Peyer's patch (tissue), 4 donors: ENCODE results near the gene VSIR. TPM values are rescaled to one million over a fixed set of nuclear protein-coding genes. Genes with fewer than 3 reads are reported as not detected.
A peak's percentile ranks its signal among the peaks of the same experiment; 100 is the strongest.

ENCODE experiments used
- DNase-seq, 3 donors: peaks; one replicate each; pipeline ENCODE4 v3.0.0-alpha.2; 2017 to 2019
- H3K27ac ChIP-seq, 4 donors: fragments of 200-600 bp; sonication (generic); one replicate each; pipeline ENCODE4 v1.5.1; 2016 to 2019
- H3K27me3 ChIP-seq, 2 donors: fragments of 200-600 bp; sonication (generic); one replicate each; pipeline ENCODE4 v1.5.1; 2019
- H3K36me3 ChIP-seq, 3 donors: fragments of 200-600 bp; sonication (generic); one replicate each; pipeline ENCODE4 v1.5.1; 2016 to 2019
- H3K4me1 ChIP-seq, 4 donors: fragments of 200-600 bp; sonication (generic); one replicate each; pipeline ENCODE4 v1.5.1; 2016 to 2019
- H3K4me3 ChIP-seq, 4 donors: fragments of 200-600 bp; sonication (generic); 1 replicate in 3 of 4; 2 replicates in 1 of 4; pipeline ENCODE4 v1.5.1; 2016 to 2019; ENCODE audit warnings: mild to moderate bottlenecking in 1 of 4
- H3K9me3 ChIP-seq, 4 donors: fragments of 200-600 bp; sonication (generic); one replicate each; pipeline ENCODE4 v1.5.1; 2016 to 2019; ENCODE audit warnings: mild to moderate bottlenecking in 1 of 4
- POLR2A ChIP-seq, 2 donors: fragments of 450-650 bp; IDR thresholded peaks; one replicate each; pipeline ENCODE4 v1.5.1; 2017; ENCODE audit warnings: antibody characterized with exemption in 2 of 2, mild to moderate bottlenecking in 2 of 2, moderate library complexity in 2 of 2
- total RNA-seq, 4 donors: library from RNA; depleted of rRNA; stranded (reverse); fragments of >200 nt; gene quantifications; one replicate each; pipeline ENCODE4 v1.1.0, GENCODE V29; 2016
- TF ChIP-seq, protein P1 (sequence below), 6 experiments: fragments of 450-650 bp in 4 of 6; fragments of 200-600 bp in 2 of 6; sonication (generic) in 1 of 6; IDR thresholded peaks; one replicate each; pipeline ENCODE4 v1.5.1; 2017 to 2019; ENCODE audit warnings: antibody characterized with exemption in 6 of 6, mild to moderate bottlenecking in 3 of 6, moderate library complexity in 1 of 6

VSIR gene
- total RNA-seq, 4 donors from 2014 or later: 38.0 to 169 (median 127) TPM

DNA sequence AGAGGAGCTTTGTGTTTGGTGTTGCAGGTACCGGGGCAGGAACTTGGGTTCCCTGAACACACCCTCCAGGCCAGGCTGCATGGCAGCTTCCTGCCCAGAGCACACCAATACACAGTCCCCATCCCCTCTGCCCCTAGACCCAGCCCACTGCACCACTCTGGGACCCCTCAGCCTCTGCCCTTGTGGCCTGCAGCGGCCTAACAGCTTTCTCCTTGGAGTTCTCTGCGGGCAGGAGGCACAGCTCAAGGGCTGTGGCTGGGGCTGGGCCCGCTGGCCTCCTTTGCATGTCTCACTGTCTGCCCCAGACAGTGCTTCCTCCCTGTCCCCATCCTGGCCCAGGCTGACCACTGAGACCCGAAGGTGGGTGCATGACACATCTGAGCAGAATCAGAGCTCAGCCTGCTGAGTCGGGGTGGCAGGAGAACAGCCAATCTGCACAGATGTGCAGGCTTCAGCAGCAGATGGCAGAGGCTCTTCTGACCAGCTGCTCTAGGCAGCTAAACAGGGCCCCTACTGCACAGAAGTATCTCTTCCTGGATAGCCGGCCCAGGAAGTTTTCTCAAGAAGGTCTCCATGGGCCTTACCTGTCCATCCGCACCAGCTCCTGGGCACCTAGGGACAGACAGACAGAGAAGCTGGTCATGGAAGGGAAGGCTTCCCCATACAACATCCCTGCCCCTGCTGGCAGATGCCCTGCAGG lies 20.8 kb downstream of the VSIR start:
- no peak overlapping the region for H3K4me3 ChIP-seq
- peaks cover 29 to 92% (median 82%) of the 10 kb centered on the region in 4 donors for H3K4me1 ChIP-seq
- peak in 2 of 3 donors; percentile 59 to 83 for DNase-seq
- H3K27me3 ChIP-seq: no peaks in the 10 kb centered on the region
- H3K9me3 ChIP-seq: no peaks in the 10 kb centered on the region
- H3K36me3 ChIP-seq: peaks cover 0 to 31% (median 3%) of the 10 kb centered on the region in 3 donors
- TF ChIP-seq, protein P1, sequence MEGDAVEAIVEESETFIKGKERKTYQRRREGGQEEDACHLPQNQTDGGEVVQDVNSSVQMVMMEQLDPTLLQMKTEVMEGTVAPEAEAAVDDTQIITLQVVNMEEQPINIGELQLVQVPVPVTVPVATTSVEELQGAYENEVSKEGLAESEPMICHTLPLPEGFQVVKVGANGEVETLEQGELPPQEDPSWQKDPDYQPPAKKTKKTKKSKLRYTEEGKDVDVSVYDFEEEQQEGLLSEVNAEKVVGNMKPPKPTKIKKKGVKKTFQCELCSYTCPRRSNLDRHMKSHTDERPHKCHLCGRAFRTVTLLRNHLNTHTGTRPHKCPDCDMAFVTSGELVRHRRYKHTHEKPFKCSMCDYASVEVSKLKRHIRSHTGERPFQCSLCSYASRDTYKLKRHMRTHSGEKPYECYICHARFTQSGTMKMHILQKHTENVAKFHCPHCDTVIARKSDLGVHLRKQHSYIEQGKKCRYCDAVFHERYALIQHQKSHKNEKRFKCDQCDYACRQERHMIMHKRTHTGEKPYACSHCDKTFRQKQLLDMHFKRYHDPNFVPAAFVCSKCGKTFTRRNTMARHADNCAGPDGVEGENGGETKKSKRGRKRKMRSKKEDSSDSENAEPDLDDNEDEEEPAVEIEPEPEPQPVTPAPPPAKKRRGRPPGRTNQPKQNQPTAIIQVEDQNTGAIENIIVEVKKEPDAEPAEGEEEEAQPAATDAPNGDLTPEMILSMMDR (IDR thresholded peaks at IDR 0.05): no peak
- no peak for TF ChIP-seq POLR2A (IDR thresholded peaks at IDR 0.05)
- peak overlapping the region; percentile 81 to 93 (median 88) for H3K27ac ChIP-seq

GRCh38 chr10:71751515-71752224 lies 21.6 kb downstream of the VSIR start:
- Histone ChIP-seq H3K4me3 (no peak overlapping the region), H3K4me1 (peaks cover 37 to 92% (median 87%) of the 10 kb centered on the region in 4 donors), H3K27me3 (no peaks in the 10 kb centered on the region), H3K9me3 (no peaks in the 10 kb centered on the region), H3K36me3 (peaks cover 0 to 31% (median 3%) of the 10 kb centered on the region in 3 donors), H3K27ac (peak overlapping the region; percentile 81 to 93 (median 88))
- DNase-seq: no peak
- TF ChIP-seq, protein P1 (IDR thresholded peaks at IDR 0.05): no peak
- no peak for TF ChIP-seq POLR2A (IDR thresholded peaks at IDR 0.05)

DNA sequence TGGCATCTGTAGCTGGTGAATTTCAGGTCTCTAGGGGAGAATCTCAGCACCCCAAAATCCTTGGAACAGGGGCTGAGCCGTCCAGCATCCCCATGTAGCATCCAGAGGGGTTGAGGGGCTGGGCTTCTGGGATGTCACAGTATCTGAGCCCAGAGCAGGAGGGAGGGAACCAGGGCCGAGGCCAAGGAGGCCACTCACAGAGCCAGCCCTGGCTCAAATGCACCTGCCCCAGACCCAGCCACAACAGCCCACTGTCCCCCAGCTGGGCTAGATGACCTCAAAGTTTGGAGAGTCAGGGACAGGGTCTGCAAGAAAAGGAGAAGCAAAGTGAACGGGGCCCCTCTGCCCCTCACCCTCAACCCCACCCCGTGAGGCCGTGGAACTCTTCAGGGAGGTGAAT lies 22.3 kb downstream of the VSIR start:
- peak overlapping the region; percentile 29 to 93 (median 88) for H3K27ac ChIP-seq
- no peak for DNase-seq

DNA sequence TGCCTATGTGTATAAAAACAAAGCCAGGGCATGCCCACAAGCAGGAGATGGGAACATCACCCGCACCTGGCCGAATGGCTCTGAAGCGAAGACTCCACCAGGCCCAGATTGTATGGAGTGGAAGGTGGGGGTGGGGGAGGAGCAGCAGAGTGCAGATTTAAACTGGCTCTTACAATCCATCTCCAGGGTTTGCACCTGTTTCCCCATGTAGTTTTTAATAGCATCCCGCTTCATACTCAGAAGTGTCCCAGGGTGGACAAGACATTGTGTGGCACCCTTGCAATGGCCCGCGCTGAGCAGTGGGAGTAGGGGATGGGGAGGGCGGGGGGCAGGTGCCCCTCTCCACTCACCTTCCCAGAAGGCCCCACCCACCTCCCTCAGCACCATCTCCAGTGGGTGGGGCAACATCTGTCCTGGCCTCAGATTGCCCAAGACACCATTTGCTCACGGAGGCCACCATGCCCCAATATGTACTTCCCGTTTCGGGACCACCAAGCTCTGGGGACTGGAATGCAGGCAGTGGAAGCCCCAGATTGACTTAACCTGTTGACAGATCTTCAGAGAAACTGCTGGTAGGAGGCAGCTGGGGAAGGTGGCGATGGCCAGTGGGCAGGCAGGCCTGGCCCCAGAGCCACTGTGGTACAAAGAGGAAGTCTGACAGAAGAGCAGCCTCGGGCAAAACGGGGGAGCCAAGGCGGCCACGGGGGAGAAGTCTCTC lies 23.0 kb downstream of the VSIR start:
- Histone ChIP-seq H3K9me3 (no peaks in the 10 kb centered on the region), H3K36me3 (peaks cover 0 to 31% (median 3%) of the 10 kb centered on the region in 3 donors), H3K27ac (peak overlapping the region; percentile 82 to 93 (median 88)), H3K27me3 (no peaks in the 10 kb centered on the region), H3K4me3 (no peak overlapping the region), H3K4me1 (peaks cover 45 to 92% (median 87%) of the 10 kb centered on the region in 4 donors)
- TF ChIP-seq POLR2A (IDR thresholded peaks at IDR 0.05): no peak
- TF ChIP-seq, protein P1 (IDR thresholded peaks at IDR 0.05): no peak
- peak in 1 of 3 donors; percentile 39 for DNase-seq

More for the DNA sequence above, 22.3 kb downstream of the VSIR start:
- no peaks in the 10 kb centered on the region for H3K27me3 ChIP-seq
- peaks cover 44 to 93% (median 90%) of the 10 kb centered on the region in 4 donors for H3K4me1 ChIP-seq
- H3K36me3 ChIP-seq: peaks cover 0 to 31% (median 3%) of the 10 kb centered on the region in 3 donors
- no peak for TF ChIP-seq POLR2A (IDR thresholded peaks at IDR 0.05)
- TF ChIP-seq, protein P1 (IDR thresholded peaks at IDR 0.05): no peak
- H3K4me3 ChIP-seq: no peak overlapping the region
- no peaks in the 10 kb centered on the region for H3K9me3 ChIP-seq

- no peak for DNase-seq
- no peak overlapping the region for H3K4me3 ChIP-seq
- TF ChIP-seq, protein P1 (IDR thresholded peaks at IDR 0.05): no peak
- TF ChIP-seq POLR2A (IDR thresholded peaks at IDR 0.05): no peak
- peak overlapping the region; percentile 82 to 93 (median 88) for H3K27ac ChIP-seq
- H3K36me3 ChIP-seq: peaks cover 0 to 31% (median 3%) of the 10 kb centered on the region in 3 donors
- H3K9me3 ChIP-seq: no peaks in the 10 kb centered on the region
- H3K27me3 ChIP-seq: no peaks in the 10 kb centered on the region
- peaks cover 45 to 89% (median 82%) of the 10 kb centered on the region in 4 donors for H3K4me1 ChIP-seq
Measured at GRCh38 chr10:71749396-71749795, 23.9 kb downstream of the VSIR start.
